ENCODE data around the gene GLIS1.

Gene GLIS1

GRCh38 chr1:53508056-53508990 is 230.6 kb downstream of the GLIS1 start:
- Histone ChIP-seq H3K4me1 (ENCODE audit: control insufficient read depth, insufficient read depth, low read depth, low read length) (peaks cover 34% of the 10 kb centered on the region), H4K91ac (ENCODE audit: low read length) (no peak overlapping the region), H2BK5ac (ENCODE audit: low read depth, low read length, poor library complexity, severe bottlenecking) (no peak overlapping the region), H3K27me3 (ENCODE audit: control insufficient read depth in 1 of 2, insufficient read depth in 1 of 2, low read length in 2 of 2) (peaks cover 0 to 25% of the 10 kb centered on the region in 2 experiments), H3K9me3 (ENCODE audit: control insufficient read depth, low read length) (no peaks in the 10 kb centered on the region), H4K8ac (ENCODE audit: low read length) (no peak overlapping the region), H2AK5ac (ENCODE audit: low read length, severe bottlenecking) (no peak overlapping the region), H2BK12ac (ENCODE audit: low read length in 2 of 2) (no peak overlapping the region), H3K9ac (ENCODE audit: low read length) (no peak overlapping the region), H3K27ac (ENCODE audit: low read length, poor library complexity, severe bottlenecking) (no peak overlapping the region), H3K14ac (ENCODE audit: low read length in 2 of 2) (no peak overlapping the region), H3K23ac (ENCODE audit: low read length in 2 of 2) (no peak overlapping the region), H3K79me1 (replicated peaks; ENCODE audit: low read length, poor library complexity, severe bottlenecking) (no peaks in the 10 kb centered on the region), H3K4me2 (ENCODE audit: low read length, poor library complexity, severe bottlenecking) (no peak overlapping the region), H3K4ac (ENCODE audit: low read depth in 1 of 2, low read length in 2 of 2) (no peak overlapping the region), H3K36me3 (ENCODE audit: control insufficient read depth in 1 of 2, insufficient read depth in 2 of 2, low read depth in 1 of 2, low read length in 2 of 2) (peaks cover 0 to 32% of the 10 kb centered on the region in 2 experiments), H2BK15ac (ENCODE audit: low read depth, poor library complexity, severe bottlenecking) (no peak overlapping the region), H3K18ac (ENCODE audit: low read depth in 1 of 2, low read length in 2 of 2) (no peak overlapping the region), H3K4me3 (ENCODE audit: insufficient read depth in 1 of 2, low read depth in 1 of 2, low read length in 2 of 2) (no peak overlapping the region), H2BK120ac (ENCODE audit: low read depth, low read length) (no peak overlapping the region), H2AFZ (ENCODE audit: low read depth, low read length) (no peak overlapping the region)
- DNase-seq = no peak
- WGBS = 92% methylated on average over 21 of the region's 22 CpGs

- no peak overlapping the region for H3K14ac ChIP-seq (ENCODE audit: low read length in 2 of 2)
- no peak overlapping the region for H4K8ac ChIP-seq (ENCODE audit: low read length)
- peaks cover 24% of the 10 kb centered on the region for H3K4me1 ChIP-seq (ENCODE audit: control insufficient read depth, insufficient read depth, low read depth, low read length)
- H2BK120ac ChIP-seq (ENCODE audit: low read depth, low read length) = no peak overlapping the region
- no peak overlapping the region for H3K18ac ChIP-seq (ENCODE audit: low read depth in 1 of 2, low read length in 2 of 2)
- H4K91ac ChIP-seq (ENCODE audit: low read length) = no peak overlapping the region
- H3K9ac ChIP-seq (ENCODE audit: low read length) = no peak overlapping the region
- DNase-seq = no peak
- no peak overlapping the region for H3K23ac ChIP-seq (ENCODE audit: low read length in 2 of 2)
- H2BK15ac ChIP-seq (ENCODE audit: low read depth, poor library complexity, severe bottlenecking) = no peak overlapping the region
- H2BK5ac ChIP-seq (ENCODE audit: low read depth, low read length, poor library complexity, severe bottlenecking) = no peak overlapping the region
- no peak overlapping the region for H3K4me2 ChIP-seq (ENCODE audit: low read length, poor library complexity, severe bottlenecking)
- H3K36me3 ChIP-seq (ENCODE audit: control insufficient read depth in 1 of 2, insufficient read depth in 2 of 2, low read depth in 1 of 2, low read length in 2 of 2) = peaks cover 0 to 32% of the 10 kb centered on the region in 2 experiments
- peaks cover 0 to 30% of the 10 kb centered on the region in 2 experiments for H3K27me3 ChIP-seq (ENCODE audit: control insufficient read depth in 1 of 2, insufficient read depth in 1 of 2, low read length in 2 of 2)
- H3K4me3 ChIP-seq (ENCODE audit: insufficient read depth in 1 of 2, low read depth in 1 of 2, low read length in 2 of 2) = no peak overlapping the region
- H2AK5ac ChIP-seq (ENCODE audit: low read length, severe bottlenecking) = no peak overlapping the region
- no peaks in the 10 kb centered on the region for H3K79me1 ChIP-seq (replicated peaks; ENCODE audit: low read length, poor library complexity, severe bottlenecking)
- no peak overlapping the region for H3K4ac ChIP-seq (ENCODE audit: low read depth in 1 of 2, low read length in 2 of 2)
- WGBS = 90% methylated on average over 13 of the region's 13 CpGs
- H3K27ac ChIP-seq (ENCODE audit: low read length, poor library complexity, severe bottlenecking) = no peak overlapping the region
- H2BK12ac ChIP-seq (ENCODE audit: low read length in 2 of 2) = no peak overlapping the region
- no peaks in the 10 kb centered on the region for H3K9me3 ChIP-seq (ENCODE audit: control insufficient read depth, low read length)
- H2AFZ ChIP-seq (ENCODE audit: low read depth, low read length) = no peak overlapping the region
Measured at GRCh38 chr1:53507116-53507820, 231.7 kb downstream of the GLIS1 start.

GRCh38 chr1:53506355-53507050 is 232.5 kb downstream of the GLIS1 start:
- H3K4me2 ChIP-seq (ENCODE audit: low read length, poor library complexity, severe bottlenecking) = no peak overlapping the region
- no peak for DNase-seq
- no peak overlapping the region for H2BK5ac ChIP-seq (ENCODE audit: low read depth, low read length, poor library complexity, severe bottlenecking)
- peaks cover 2 to 32% of the 10 kb centered on the region in 2 experiments for H3K27me3 ChIP-seq (ENCODE audit: control insufficient read depth in 1 of 2, insufficient read depth in 1 of 2, low read length in 2 of 2)
- no peak overlapping the region for H3K4ac ChIP-seq (ENCODE audit: low read depth in 1 of 2, low read length in 2 of 2)
- peaks cover 21% of the 10 kb centered on the region for H3K4me1 ChIP-seq (ENCODE audit: control insufficient read depth, insufficient read depth, low read depth, low read length)
- no peak overlapping the region for H3K14ac ChIP-seq (ENCODE audit: low read length in 2 of 2)
- no peak overlapping the region for H3K9ac ChIP-seq (ENCODE audit: low read length)
- no peak overlapping the region for H4K91ac ChIP-seq (ENCODE audit: low read length)
- no peak overlapping the region for H3K23ac ChIP-seq (ENCODE audit: low read length in 2 of 2)
- no peak overlapping the region for H3K18ac ChIP-seq (ENCODE audit: low read depth in 1 of 2, low read length in 2 of 2)
- no peaks in the 10 kb centered on the region for H3K79me1 ChIP-seq (replicated peaks; ENCODE audit: low read length, poor library complexity, severe bottlenecking)
- no peak overlapping the region for H2BK120ac ChIP-seq (ENCODE audit: low read depth, low read length)
- H2AFZ ChIP-seq (ENCODE audit: low read depth, low read length) = no peak overlapping the region
- H2BK15ac ChIP-seq (ENCODE audit: low read depth, poor library complexity, severe bottlenecking) = no peak overlapping the region
- H3K4me3 ChIP-seq (ENCODE audit: insufficient read depth in 1 of 2, low read depth in 1 of 2, low read length in 2 of 2) = no peak overlapping the region
- H4K8ac ChIP-seq (ENCODE audit: low read length) = no peak overlapping the region
- WGBS = 95% methylated on average over 22 of the region's 25 CpGs
- no peak overlapping the region for H2BK12ac ChIP-seq (ENCODE audit: low read length in 2 of 2)
- H3K9me3 ChIP-seq (ENCODE audit: control insufficient read depth, low read length) = no peaks in the 10 kb centered on the region
- H2AK5ac ChIP-seq (ENCODE audit: low read length, severe bottlenecking) = no peak overlapping the region
- no peak overlapping the region for H3K27ac ChIP-seq (ENCODE audit: low read length, poor library complexity, severe bottlenecking)
- H3K36me3 ChIP-seq (ENCODE audit: control insufficient read depth in 1 of 2, insufficient read depth in 2 of 2, low read depth in 1 of 2, low read length in 2 of 2) = peaks cover 0 to 32% of the 10 kb centered on the region in 2 experiments

- no peak overlapping the region for H2AFZ ChIP-seq (ENCODE audit: low read depth, low read length)
- no peak overlapping the region for H3K18ac ChIP-seq (ENCODE audit: low read depth in 1 of 2, low read length in 2 of 2)
- peaks cover 0 to 31% of the 10 kb centered on the region in 2 experiments for H3K36me3 ChIP-seq (ENCODE audit: control insufficient read depth in 1 of 2, insufficient read depth in 2 of 2, low read depth in 1 of 2, low read length in 2 of 2)
- H2BK5ac ChIP-seq (ENCODE audit: low read depth, low read length, poor library complexity, severe bottlenecking) = no peak overlapping the region
- WGBS = 91% methylated on average over 13 of the region's 13 CpGs
- no peak overlapping the region for H3K9ac ChIP-seq (ENCODE audit: low read length)
- H3K79me1 ChIP-seq (replicated peaks; ENCODE audit: low read length, poor library complexity, severe bottlenecking) = no peaks in the 10 kb centered on the region
- no peak overlapping the region for H2BK120ac ChIP-seq (ENCODE audit: low read depth, low read length)
- H3K4me2 ChIP-seq (ENCODE audit: low read length, poor library complexity, severe bottlenecking) = no peak overlapping the region
- no peak overlapping the region for H2BK12ac ChIP-seq (ENCODE audit: low read length in 2 of 2)
- peaks cover 9 to 39% of the 10 kb centered on the region in 2 experiments for H3K27me3 ChIP-seq (ENCODE audit: control insufficient read depth in 1 of 2, insufficient read depth in 1 of 2, low read length in 2 of 2)
- no peak overlapping the region for H3K4me3 ChIP-seq (ENCODE audit: insufficient read depth in 1 of 2, low read depth in 1 of 2, low read length in 2 of 2)
- no peak overlapping the region for H4K91ac ChIP-seq (ENCODE audit: low read length)
- no peak overlapping the region for H2BK15ac ChIP-seq (ENCODE audit: low read depth, poor library complexity, severe bottlenecking)
- H3K9me3 ChIP-seq (ENCODE audit: control insufficient read depth, low read length) = no peaks in the 10 kb centered on the region
- H3K27ac ChIP-seq (ENCODE audit: low read length, poor library complexity, severe bottlenecking) = no peak overlapping the region
- H3K4ac ChIP-seq (ENCODE audit: low read depth in 1 of 2, low read length in 2 of 2) = no peak overlapping the region
- H2AK5ac ChIP-seq (ENCODE audit: low read length, severe bottlenecking) = no peak overlapping the region
- no peak for DNase-seq
- no peak overlapping the region for H3K14ac ChIP-seq (ENCODE audit: low read length in 2 of 2)
- H3K4me1 ChIP-seq (ENCODE audit: control insufficient read depth, insufficient read depth, low read depth, low read length) = peaks cover 17% of the 10 kb centered on the region
- H4K8ac ChIP-seq (ENCODE audit: low read length) = no peak overlapping the region
- no peak overlapping the region for H3K23ac ChIP-seq (ENCODE audit: low read length in 2 of 2)
Measured at GRCh38 chr1:53505891-53506290, 233.1 kb downstream of the GLIS1 start.
